Panc1 (cell line): ENCODE data around the gene ZFP90. TPM values are rescaled to one million over a fixed set of nuclear protein-coding genes. Genes with fewer than 3 reads are reported as not detected.
"Not testable (repeated sequence)": the region's sequence is repeated elsewhere in the genome, so short reads cannot be mapped to it uniquely, and the experiment has no call there.

Experiments used
- ATAC-seq: fragments of 200-7000 bp; cut with Tn5 transposase; 2 replicates; pipeline ENCODE4 v1.9.1; 2020; ENCODE audit warnings: mild to moderate bottlenecking, moderate library complexity
- BruUV-seq: library from RNA; stranded (reverse); fragments of 400-500 nt; replicated peaks from 2 replicates; lab custom pipeline; 2021; lab: Mats Ljungman, UMichigan
- CTCF ChIA-PET: fragments of 300-600 bp; sonication (Branson Sonifier 250); formaldehyde crosslinking; loops from one replicate; lab custom pipeline; 2022; ENCODE audit warnings: antibody characterized with exemption; lab: Charles Lee
- POLR2A ChIA-PET: fragments of 300-600 bp; sonication (Branson Sonifier 250); formaldehyde crosslinking; loops from one replicate; lab custom pipeline; 2022; ENCODE audit warnings: antibody characterized with exemption; lab: Charles Lee
- DNase-seq: peaks from one replicate; pipeline ENCODE4 v3.0.0-alpha.2; 2010; ENCODE audit warnings: low read depth, low spot score
- H3K27ac ChIP-seq: 2 replicates; pipeline ENCODE4 v1.5.1; 2011; ENCODE audit warnings: mild to moderate bottlenecking, low read length, inconsistent platforms
- H3K27me3 ChIP-seq: fragments of 200-500 bp; sonication (Bioruptor generic); 2 replicates; pipeline ENCODE4 v1.6.0; 2014; ENCODE audit warnings: low read length, inconsistent platforms; ENCODE audit not compliant: control insufficient read depth, insufficient read depth
- H3K36me3 ChIP-seq: fragments of 200-500 bp; sonication (Bioruptor generic); 2 replicates; pipeline ENCODE4 v1.5.1; 2014; ENCODE audit warnings: inconsistent platforms, mild to moderate bottlenecking, low read length, moderate library complexity; ENCODE audit not compliant: control insufficient read depth, insufficient read depth
- H3K4me1 ChIP-seq: 2 replicates; pipeline ENCODE4 v1.5.1; 2011; ENCODE audit warnings: inconsistent platforms, mild to moderate bottlenecking, low read length, moderate library complexity; ENCODE audit not compliant: control insufficient read depth, insufficient read depth
- H3K4me3 ChIP-seq, 2 experiments: 2 replicates each; pipeline ENCODE4 v1.5.1; 2011 to 2012; ENCODE audit warnings: low read depth in 2 of 2, low read length in 2 of 2, mild to moderate bottlenecking in 2 of 2, inconsistent platforms in 1 of 2, moderate library complexity in 1 of 2
- H3K9me3 ChIP-seq: fragments of 200-500 bp; sonication (Bioruptor generic); 2 replicates; pipeline ENCODE4 v1.5.1; 2014; ENCODE audit warnings: low read depth, mild to moderate bottlenecking, inconsistent platforms, low read length, moderate library complexity; ENCODE audit not compliant: control insufficient read depth, insufficient read depth
- CTCF ChIP-seq: fragments of 450-650 bp; IDR thresholded peaks from 2 replicates; pipeline ENCODE4 v1.5.1; 2017; ENCODE audit warnings: mild to moderate bottlenecking
- POLR2AphosphoS5 ChIP-seq: IDR thresholded peaks from 2 replicates; pipeline ENCODE4 v1.6.1; 2012; ENCODE audit warnings: mild to moderate bottlenecking, low read depth, low read length, moderate library complexity
- REST ChIP-seq, 2 experiments: IDR thresholded peaks; 2 replicates each; pipeline ENCODE4 v1.6.1; 2011 to 2012; ENCODE audit warnings: low read depth in 2 of 2, control low read depth in 1 of 2, low read length in 1 of 2, mild to moderate bottlenecking in 1 of 2, moderate library complexity in 1 of 2; ENCODE audit not compliant: insufficient read depth in 1 of 2
- SIN3A ChIP-seq: IDR thresholded peaks from 2 replicates; pipeline ENCODE4 v1.6.1; 2012; ENCODE audit warnings: low read depth, mild to moderate bottlenecking, low read length, moderate library complexity, borderline replicate concordance; ENCODE audit not compliant: insufficient read depth
- TCF7L2 ChIP-seq: IDR thresholded peaks from 2 replicates; pipeline ENCODE4 v1.6.1; 2011; ENCODE audit warnings: mild to moderate bottlenecking, low read depth, low read length, inconsistent platforms
- in situ Hi-C: cut with HindIII; loops from 2 replicates; pipeline ENCODE4 v1.10.0; 2016; ENCODE audit warnings: low sequenced_read_pairs, low pct_unique_long_range_greater_than_20kb
- intact Hi-C: fragments of 100-400 bp; cut with micrococcal nuclease; formaldehyde crosslinking; loops from one replicate; pipeline ENCODE4 v1.10.0; 2022; ENCODE audit not compliant: unreplicated experiment
- total RNA-seq: library from RNA; stranded (reverse); gene quantifications from one replicate; pipeline ENCODE4 v1.2.1, GENCODE V29; 2021; ENCODE audit not compliant: unreplicated experiment

ZFP90 gene
- total RNA-seq, 1 experiment from 2014 or later, result 16.8 TPM

- ChIA-PET CTCF (no interaction called here), POLR2A (no interaction called here)
- no peak for ATAC-seq
- Histone ChIP-seq H3K4me1 (no peaks in the 10 kb centered on the region), H3K27ac (no peak overlapping the region), H3K4me3 (no peak overlapping the region), H3K9me3 (peaks cover 21% of the 10 kb centered on the region; the same call in 1 of the 2 replicates), H3K27me3 (no peaks in the 10 kb centered on the region), H3K36me3 (no peaks in the 10 kb centered on the region)
- in situ Hi-C loops (no loop called here), intact Hi-C loops (no loop called here)
- no peak for TF ChIP-seq TCF7L2
- BruUV-seq, result no TSS peak
- DNase-seq, result no peak
Observed at GRCh38 chr16:68553186-68553585, 14.1 kb downstream of the ZFP90 start.

- CTCF ChIA-PET, DNase-seq, H3K27me3 ChIP-seq, POLR2A ChIA-PET, intact Hi-C loops, ATAC-seq, H3K4me3 ChIP-seq, BruUV-seq, H3K36me3 ChIP-seq, H3K27ac ChIP-seq, in situ Hi-C loops, H3K4me1 ChIP-seq: not testable (repeated sequence)
- peaks cover 63% of the 10 kb centered on the region for H3K9me3 ChIP-seq
Observed at GRCh38 chr16:68560341-68560740, 21.2 kb downstream of the ZFP90 start.

GRCh38 chr16:68563631-68564381 lies 24.7 kb downstream of the ZFP90 start:
- no peak overlapping the region for H3K4me3 ChIP-seq
- TF ChIP-seq POLR2AphosphoS5, result no peak
- no peak for TF ChIP-seq SIN3A
- TF ChIP-seq TCF7L2, result no peak
- no peak for TF ChIP-seq REST (IDR thresholded peaks at IDR 0.05; ENCODE audit: insufficient read depth in 1 of 2, low read depth in 2 of 2, low read length in 1 of 2)
- no peak for TF ChIP-seq CTCF
- DNase-seq (no peak), ATAC-seq (no peak)
- H3K9me3 ChIP-seq, result peaks cover 78% of the 10 kb centered on the region
- no peaks in the 10 kb centered on the region for H3K27me3 ChIP-seq
- CTCF ChIA-PET, result no interaction called here
- no peak overlapping the region for H3K27ac ChIP-seq
- H3K4me1 ChIP-seq, result no peaks in the 10 kb centered on the region
- POLR2A ChIA-PET, result interaction anchor here (0.6 kb wide), 1 partner anchor 34 kb away, joined by 3 read pairs; no protein-coding TSS in a partner anchor
- no TSS peak for BruUV-seq
- in situ Hi-C loops, result no loop called here
- intact Hi-C loops, result no loop called here
- peaks cover 4% of the 10 kb centered on the region for H3K36me3 ChIP-seq
